WTC11 (cell line): ENCODE measurements around the gene ONECUT2. TPM values are rescaled to one million over a fixed set of nuclear protein-coding genes. Genes with fewer than 3 reads are reported as not detected.

Experiments used
- ATAC-seq: fragments of 200-7000 bp; cut with Tn5 transposase; 2 replicates; pipeline ENCODE4 v1.10.0; 2021; ENCODE audit warnings: mild to moderate bottlenecking, moderate library complexity
- CTCF ChIA-PET: fragments of 300-600 bp; sonication (Branson Sonifier 250); formaldehyde crosslinking; loops from one replicate; lab custom pipeline; 2021; ENCODE audit warnings: antibody characterized with exemption; lab: Charles Lee
- POLR2A ChIA-PET: fragments of 350-600 bp; sonication (Branson Sonifier 250); formaldehyde crosslinking; loops from one replicate; lab custom pipeline; 2021; ENCODE audit warnings: antibody characterized with exemption; lab: Charles Lee
- DNase-seq: peaks from one replicate; pipeline ENCODE4 v3.0.0; 2021; ENCODE audit warnings: low spot score
- H3K27ac Mint-ChIP-seq: 2 replicates; pipeline ENCODE4 v1.8.0; 2021; ENCODE audit warnings: mixed read lengths
- H3K27me3 Mint-ChIP-seq: 2 replicates; pipeline ENCODE4 v1.8.0; 2021; ENCODE audit warnings: low read depth, mild to moderate bottlenecking, moderate library complexity, mixed read lengths
- H3K36me3 Mint-ChIP-seq: 2 replicates; pipeline ENCODE4 v1.8.0; 2021; ENCODE audit warnings: mixed read lengths
- H3K4me1 Mint-ChIP-seq: 2 replicates; pipeline ENCODE4 v1.8.0; 2022; ENCODE audit warnings: mixed read lengths
- H3K4me3 Mint-ChIP-seq: 2 replicates; pipeline ENCODE4 v1.8.0; 2021; ENCODE audit warnings: mild to moderate bottlenecking, moderate library complexity, mixed read lengths
- H3K9me3 Mint-ChIP-seq: 2 replicates; pipeline ENCODE4 v1.8.0; 2021; ENCODE audit warnings: mixed read lengths
- CBFB ChIP-seq: sonication (generic); formaldehyde crosslinking; IDR thresholded peaks from 2 replicates; pipeline ENCODE4 v1.8.1; 2022; ENCODE audit warnings: mild to moderate bottlenecking, low read depth, missing genetic modification reagents
- E2F4 ChIP-seq: sonication (generic); formaldehyde crosslinking; IDR thresholded peaks from 2 replicates; pipeline ENCODE4 v1.8.1; 2022; ENCODE audit warnings: low read depth, mild to moderate bottlenecking, moderate library complexity, missing genetic modification reagents, borderline replicate concordance
- ETV6 ChIP-seq: sonication (generic); formaldehyde crosslinking; IDR thresholded peaks from 2 replicates; pipeline ENCODE4 v1.8.1; 2022; ENCODE audit warnings: mild to moderate bottlenecking, missing genetic modification reagents
- GABPB1 ChIP-seq: sonication (generic); formaldehyde crosslinking; IDR thresholded peaks from 2 replicates; pipeline ENCODE4 v1.8.1; 2023; ENCODE audit warnings: mild to moderate bottlenecking, missing genetic modification reagents
- IRF1 ChIP-seq: sonication (generic); formaldehyde crosslinking; IDR thresholded peaks from 2 replicates; pipeline ENCODE4 v1.8.0; 2023; ENCODE audit warnings: missing genetic modification reagents
- JAZF1 ChIP-seq: fragments of 250-450 bp; sonication (Bioruptor Pico); IDR thresholded peaks from 2 replicates; pipeline ENCODE4 v1.9.0; 2021; ENCODE audit warnings: moderate library complexity, mild to moderate bottlenecking, inconsistent platforms
- MAX ChIP-seq: sonication (generic); formaldehyde crosslinking; IDR thresholded peaks from 2 replicates; pipeline ENCODE4 v1.8.0; 2022; ENCODE audit warnings: mild to moderate bottlenecking, missing genetic modification reagents
- MXD4 ChIP-seq: fragments of 250-450 bp; sonication (Bioruptor Pico); IDR thresholded peaks from 2 replicates; pipeline ENCODE4 v1.8.0; 2021; ENCODE audit warnings: mild to moderate bottlenecking, moderate library complexity, borderline replicate concordance
- NR2C2 ChIP-seq: sonication (generic); formaldehyde crosslinking; IDR thresholded peaks from 2 replicates; pipeline ENCODE4 v1.8.0; 2022; ENCODE audit warnings: mild to moderate bottlenecking, missing genetic modification reagents
- PRRX2 ChIP-seq: fragments of 250-450 bp; sonication (Bioruptor Pico); IDR thresholded peaks from 2 replicates; pipeline ENCODE4 v1.8.0; 2021; ENCODE audit warnings: mild to moderate bottlenecking
- RELA ChIP-seq: sonication (generic); formaldehyde crosslinking; IDR thresholded peaks from 2 replicates; pipeline ENCODE4 v1.8.1; 2022; ENCODE audit warnings: missing genetic modification reagents, mild to moderate bottlenecking, borderline replicate concordance
- RORB ChIP-seq: fragments of 250-450 bp; sonication (Bioruptor Pico); IDR thresholded peaks from 2 replicates; pipeline ENCODE4 v1.9.0; 2021; ENCODE audit warnings: mild to moderate bottlenecking
- SP1 ChIP-seq: sonication (generic); formaldehyde crosslinking; conservative IDR thresholded peaks from 2 replicates; pipeline ENCODE4 v1.8.1; 2022; ENCODE audit warnings: missing genetic modification reagents
- TEAD1 ChIP-seq: sonication (generic); formaldehyde crosslinking; IDR thresholded peaks from 2 replicates; pipeline ENCODE4 v1.8.0; 2022; ENCODE audit warnings: mild to moderate bottlenecking, missing genetic modification reagents
- USF2 ChIP-seq: sonication (generic); formaldehyde crosslinking; IDR thresholded peaks from 2 replicates; pipeline ENCODE4 v1.8.1; 2023; ENCODE audit warnings: mild to moderate bottlenecking, missing genetic modification reagents, moderate library complexity
- ZBTB43 ChIP-seq: sonication (generic); formaldehyde crosslinking; IDR thresholded peaks from 2 replicates; pipeline ENCODE4 v1.8.1; 2023; ENCODE audit warnings: mild to moderate bottlenecking, missing genetic modification reagents
- ZNF121 ChIP-seq: sonication (generic); formaldehyde crosslinking; IDR thresholded peaks from 2 replicates; pipeline ENCODE4 v1.8.0; 2023; ENCODE audit warnings: missing genetic modification reagents
- ZNF232 ChIP-seq: sonication (generic); formaldehyde crosslinking; IDR thresholded peaks from 2 replicates; pipeline ENCODE4 v1.8.0; 2022; ENCODE audit warnings: mild to moderate bottlenecking, missing genetic modification reagents
- ZNF263 ChIP-seq: sonication (generic); formaldehyde crosslinking; IDR thresholded peaks from 2 replicates; pipeline ENCODE4 v1.8.1; 2022; ENCODE audit warnings: low read depth, mild to moderate bottlenecking, moderate library complexity, missing genetic modification reagents
- ZNF317 ChIP-seq: sonication (generic); formaldehyde crosslinking; IDR thresholded peaks from 2 replicates; pipeline ENCODE4 v1.8.1; 2023; ENCODE audit warnings: low read depth, mild to moderate bottlenecking, moderate library complexity, missing genetic modification reagents, borderline replicate concordance
- ZNF425 ChIP-seq: fragments of 250-450 bp; sonication (Bioruptor Pico); conservative IDR thresholded peaks from 2 replicates; pipeline ENCODE4 v1.9.0; 2021; ENCODE audit warnings: mild to moderate bottlenecking
- total RNA-seq: library from RNA; stranded (reverse); gene quantifications from 3 replicates; pipeline ENCODE4 v1.2.3, GENCODE V29; 2021
- TF ChIP-seq, protein P1 (sequence below): sonication (generic); formaldehyde crosslinking; IDR thresholded peaks from 2 replicates; pipeline ENCODE4 v1.8.1; 2022; ENCODE audit warnings: mild to moderate bottlenecking, moderate library complexity, missing genetic modification reagents

The ONECUT2 gene
- total RNA-seq, 1 experiment from 2014 or later = 0.87 TPM

DNA sequence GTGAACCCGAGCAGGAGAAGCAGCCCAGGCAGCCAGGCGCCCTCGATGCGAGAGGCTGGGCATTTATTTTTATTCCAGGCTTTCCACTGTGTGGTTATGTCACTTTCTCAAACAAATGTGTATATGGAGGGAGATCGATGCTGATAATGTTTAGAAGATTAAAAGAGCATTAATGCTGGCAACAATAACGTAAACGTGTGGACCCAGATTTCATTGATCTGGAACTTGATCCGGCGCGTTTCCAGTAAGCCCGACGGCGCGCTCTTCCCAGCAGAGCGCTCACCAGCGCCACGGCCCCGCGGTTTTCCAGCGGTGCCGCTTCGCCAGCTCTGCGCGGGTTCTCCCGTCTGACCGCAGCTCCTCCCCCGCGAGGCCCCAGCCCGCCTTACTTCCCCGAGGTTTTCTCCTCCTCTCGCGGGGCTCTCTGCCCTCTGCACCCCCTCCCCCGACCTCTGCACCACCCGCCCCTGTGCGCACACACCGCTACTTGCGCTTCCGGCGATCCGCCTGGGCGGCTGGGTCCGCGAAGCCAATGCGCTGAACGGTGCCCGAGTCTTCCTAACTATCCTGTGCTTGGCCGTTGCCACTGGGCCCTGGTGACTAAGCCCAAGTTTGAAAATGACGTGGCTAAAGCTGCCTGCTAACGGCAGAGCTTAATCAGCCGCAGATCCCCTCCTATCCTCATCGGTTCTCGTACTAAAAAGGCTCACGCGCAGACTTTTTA lies 6.1 kb downstream of the ONECUT2 start:
- peaks cover 100% of the 10 kb centered on the region for H3K27me3 Mint-ChIP-seq
- no peaks in the 10 kb centered on the region for H3K9me3 Mint-ChIP-seq
- ChIA-PET POLR2A (no interaction called here), CTCF (interaction anchor here (1.0 to 4.8 kb wide), 4 partner anchors 13 to 572 kb away, joined by 3 to 35 read pairs (median 4); no protein-coding TSS in a partner anchor)
- DNase-seq (peak; percentile 69), ATAC-seq (peak; percentile 7)
- no peak overlapping the region for H3K27ac Mint-ChIP-seq
- peak overlapping the region; percentile 83 for H3K4me3 Mint-ChIP-seq
- H3K4me1 Mint-ChIP-seq = peaks cover 45% of the 10 kb centered on the region
- no peaks in the 10 kb centered on the region for H3K36me3 Mint-ChIP-seq
- TF ChIP-seq ZBTB43 (0 out of 2 replicates have a peak, but pooled peaks have one; percentile 16), ZNF232 (CRISPR knock-in tag) (0 out of 2 replicates have a peak, but pooled peaks have one; percentile 22), USF2 (CRISPR knock-in tag) (no peak)
- TF ChIP-seq, protein P1, sequence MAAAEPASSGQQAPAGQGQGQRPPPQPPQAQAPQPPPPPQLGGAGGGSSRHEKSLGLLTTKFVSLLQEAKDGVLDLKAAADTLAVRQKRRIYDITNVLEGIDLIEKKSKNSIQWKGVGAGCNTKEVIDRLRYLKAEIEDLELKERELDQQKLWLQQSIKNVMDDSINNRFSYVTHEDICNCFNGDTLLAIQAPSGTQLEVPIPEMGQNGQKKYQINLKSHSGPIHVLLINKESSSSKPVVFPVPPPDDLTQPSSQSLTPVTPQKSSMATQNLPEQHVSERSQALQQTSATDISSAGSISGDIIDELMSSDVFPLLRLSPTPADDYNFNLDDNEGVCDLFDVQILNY = no peak

DNA sequence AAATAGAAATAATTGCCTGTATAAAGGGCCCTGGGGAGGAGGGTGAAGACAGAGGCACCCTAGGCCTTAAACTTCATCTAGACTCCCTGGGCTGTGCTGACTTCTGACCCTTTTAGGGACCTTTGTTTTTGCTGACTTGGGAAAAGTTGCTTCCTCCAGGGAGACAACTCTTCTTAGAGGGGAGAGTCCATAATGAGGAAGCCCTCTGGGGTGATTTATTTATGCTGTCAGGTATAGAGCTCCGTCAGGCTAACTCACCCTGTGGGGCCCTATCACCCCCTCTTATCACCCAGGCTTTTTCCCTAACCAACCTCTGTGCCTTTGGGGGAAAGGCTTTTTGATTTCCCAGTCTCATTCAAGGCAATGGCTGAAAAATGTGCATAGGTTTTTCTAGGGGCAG lies 8.1 kb downstream of the ONECUT2 start:
- Mint-ChIP-seq H3K4me1 (peaks cover 47% of the 10 kb centered on the region), H3K27ac (no peak overlapping the region), H3K4me3 (no peak overlapping the region), H3K27me3 (peaks cover 84% of the 10 kb centered on the region), H3K36me3 (no peaks in the 10 kb centered on the region), H3K9me3 (no peaks in the 10 kb centered on the region)
- ChIA-PET CTCF (no interaction called here), POLR2A (no interaction called here)
- ATAC-seq (no peak), DNase-seq (no peak)
- TF ChIP-seq ZNF263 (CRISPR knock-in tag) = no peak
- no peak for TF ChIP-seq ZNF121
- no peak for TF ChIP-seq ETV6 (CRISPR knock-in tag)
- no peak for TF ChIP-seq CBFB
- TF ChIP-seq TEAD1 (CRISPR knock-in tag) = no peak
- no peak for TF ChIP-seq E2F4 (CRISPR knock-in tag)
- no peak for TF ChIP-seq PRRX2 (CRISPR knock-in tag)
- no peak for TF ChIP-seq MXD4 (CRISPR knock-in tag)
- TF ChIP-seq JAZF1 = no peak

DNA sequence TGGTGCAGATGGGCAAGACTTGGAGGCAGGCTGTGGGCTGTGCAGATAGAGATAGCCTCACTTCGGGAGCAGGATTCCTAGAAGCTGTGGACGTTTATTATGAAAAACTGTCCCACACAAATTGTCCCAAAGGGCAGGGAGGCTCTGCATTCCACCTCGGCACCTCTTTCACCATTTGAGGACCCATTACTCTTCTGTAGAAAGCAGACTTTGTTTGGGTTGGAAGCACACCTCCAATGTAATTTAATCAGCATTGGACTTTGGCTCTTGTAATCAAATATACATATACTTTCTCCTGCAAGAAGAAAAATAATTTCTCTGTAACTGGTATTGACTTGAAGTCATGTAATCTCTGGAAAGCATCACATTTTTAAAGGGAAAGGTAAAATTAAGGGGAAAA lies 8.5 kb downstream of the ONECUT2 start:
- H3K27ac Mint-ChIP-seq = no peak overlapping the region
- TF ChIP-seq RELA (CRISPR knock-in tag) (no peak), NR2C2 (CRISPR knock-in tag) (no peak), IRF1 (CRISPR knock-in tag) (no peak), GABPB1 (CRISPR knock-in tag) (no peak), SP1 (no peak), ZNF425 (no peak), ZBTB43 (no peak), MXD4 (CRISPR knock-in tag) (no peak), ZNF317 (no peak), RORB (CRISPR knock-in tag) (no peak), MAX (CRISPR knock-in tag) (no peak)

More for the DNA sequence above, 8.5 kb downstream of the ONECUT2 start:
- no peak overlapping the region for H3K4me3 Mint-ChIP-seq
- H3K9me3 Mint-ChIP-seq = no peaks in the 10 kb centered on the region
- no peak for DNase-seq
- CTCF ChIA-PET = no interaction called here
- H3K4me1 Mint-ChIP-seq = peaks cover 44% of the 10 kb centered on the region
- no peak for ATAC-seq
- H3K36me3 Mint-ChIP-seq = no peaks in the 10 kb centered on the region
- POLR2A ChIA-PET = no interaction called here
- H3K27me3 Mint-ChIP-seq = peaks cover 79% of the 10 kb centered on the region
